ENCODE results near the gene ZEB1.

- TF ChIP-seq POLR2AphosphoS5 (IDR thresholded peaks at IDR 0.05) (no peak), CTCF (IDR thresholded peaks at IDR 0.05; ENCODE audit: poor library complexity, severe bottlenecking) (no peak), TAF1 (IDR thresholded peaks at IDR 0.05; ENCODE audit: low read depth) (no peak), EZH2 (IDR thresholded peaks at IDR 0.05; ENCODE audit: borderline replicate concordance, insufficient read depth, low read length, poor library complexity, severe bottlenecking) (no peak)
These were observed 132.8 kb downstream of the ZEB1 start for GRCh38 chr10:31451766-31452165.

Measured in neural cell (in vitro differentiated cells).